ENCODE measurements around the gene ZBTB20.

Gene ZBTB20

GRCh38 chr3:114609973-114610630, 537.0 kb downstream of the ZBTB20 start:
- TF ChIP-seq CTCF (IDR thresholded peaks at IDR 0.05; ENCODE audit: low read depth, low read length, poor library complexity, severe bottlenecking) (no peak), EZH2phosphoT487 (IDR thresholded peaks at IDR 0.05; ENCODE audit: borderline replicate concordance, low read length) (no peak)
- H3K36me3 ChIP-seq (ENCODE audit: control insufficient read depth, low read length) = no peaks in the 10 kb centered on the region
- H3K27me3 ChIP-seq (ENCODE audit: control insufficient read depth, low read length) = no peaks in the 10 kb centered on the region
- H3K27ac ChIP-seq (ENCODE audit: low read depth, low read length) = no peak overlapping the region
- no peaks in the 10 kb centered on the region for H3F3A ChIP-seq (ENCODE audit: control insufficient read depth, insufficient read depth)
- H3K79me2 ChIP-seq (ENCODE audit: control insufficient read depth, low read length) = no peaks in the 10 kb centered on the region
- no peaks in the 10 kb centered on the region for H3K9me2 ChIP-seq (replicated peaks; ENCODE audit: control insufficient read depth, low read length)
- no peak overlapping the region for H3K4me3 ChIP-seq (ENCODE audit: low read length)
- no peaks in the 10 kb centered on the region for H3K4me1 ChIP-seq (ENCODE audit: control insufficient read depth, low read length)
- no peak overlapping the region for H3K4me2 ChIP-seq (ENCODE audit: low read length)
- H3K9me3 ChIP-seq (ENCODE audit: control insufficient read depth, insufficient read depth, low read length) = no peaks in the 10 kb centered on the region
- no peaks in the 10 kb centered on the region for H4K20me1 ChIP-seq (ENCODE audit: control insufficient read depth, insufficient read depth, low read depth, low read length)

GRCh38 chr3:114608293-114608692, 538.8 kb downstream of the ZBTB20 start:
- Histone ChIP-seq H4K20me1 (ENCODE audit: control insufficient read depth, insufficient read depth, low read depth, low read length) (no peaks in the 10 kb centered on the region), H3K4me1 (ENCODE audit: control insufficient read depth, low read length) (no peaks in the 10 kb centered on the region), H3K27me3 (ENCODE audit: control insufficient read depth, low read length) (no peaks in the 10 kb centered on the region), H3K9me2 (replicated peaks; ENCODE audit: control insufficient read depth, low read length) (no peaks in the 10 kb centered on the region), H3K4me2 (ENCODE audit: low read length) (no peak overlapping the region), H3K36me3 (ENCODE audit: control insufficient read depth, low read length) (no peaks in the 10 kb centered on the region), H3K79me2 (ENCODE audit: control insufficient read depth, low read length) (no peaks in the 10 kb centered on the region), H3K27ac (ENCODE audit: low read depth, low read length) (no peak overlapping the region), H3F3A (ENCODE audit: control insufficient read depth, insufficient read depth) (no peaks in the 10 kb centered on the region), H3K9me3 (ENCODE audit: control insufficient read depth, insufficient read depth, low read length) (no peaks in the 10 kb centered on the region), H3K4me3 (ENCODE audit: low read length) (no peak overlapping the region)
- TF ChIP-seq EZH2phosphoT487 (IDR thresholded peaks at IDR 0.05; ENCODE audit: borderline replicate concordance, low read length) = no peak
- no peak for TF ChIP-seq CTCF (IDR thresholded peaks at IDR 0.05; ENCODE audit: low read depth, low read length, poor library complexity, severe bottlenecking)

GRCh38 chr3:114606336-114606735, 540.8 kb downstream of the ZBTB20 start:
- no peaks in the 10 kb centered on the region for H3K27me3 ChIP-seq (ENCODE audit: control insufficient read depth, low read length)
- no peaks in the 10 kb centered on the region for H3F3A ChIP-seq (ENCODE audit: control insufficient read depth, insufficient read depth)
- H4K20me1 ChIP-seq (ENCODE audit: control insufficient read depth, insufficient read depth, low read depth, low read length) = no peaks in the 10 kb centered on the region
- no peak overlapping the region for H3K4me2 ChIP-seq (ENCODE audit: low read length)
- H3K9me3 ChIP-seq (ENCODE audit: control insufficient read depth, insufficient read depth, low read length) = no peaks in the 10 kb centered on the region
- H3K9me2 ChIP-seq (replicated peaks; ENCODE audit: control insufficient read depth, low read length) = no peaks in the 10 kb centered on the region
- H3K4me3 ChIP-seq (ENCODE audit: low read length) = no peak overlapping the region
- H3K27ac ChIP-seq (ENCODE audit: low read depth, low read length) = no peak overlapping the region
- no peaks in the 10 kb centered on the region for H3K36me3 ChIP-seq (ENCODE audit: control insufficient read depth, low read length)
- no peaks in the 10 kb centered on the region for H3K4me1 ChIP-seq (ENCODE audit: control insufficient read depth, low read length)
- TF ChIP-seq EZH2phosphoT487 (IDR thresholded peaks at IDR 0.05; ENCODE audit: borderline replicate concordance, low read length) (no peak), CTCF (IDR thresholded peaks at IDR 0.05; ENCODE audit: low read depth, low read length, poor library complexity, severe bottlenecking) (no peak)
- no peaks in the 10 kb centered on the region for H3K79me2 ChIP-seq (ENCODE audit: control insufficient read depth, low read length)
